Cerebellar nuclear complex (tissue), 1 donor: ENCODE measurements around the gene CA12.

Experiments
- DNase-seq, 2 experiments: peaks; one replicate each; lab custom pipeline; 2025; lab: John Stamatoyannopoulos, UW

Gene CA12

DNA sequence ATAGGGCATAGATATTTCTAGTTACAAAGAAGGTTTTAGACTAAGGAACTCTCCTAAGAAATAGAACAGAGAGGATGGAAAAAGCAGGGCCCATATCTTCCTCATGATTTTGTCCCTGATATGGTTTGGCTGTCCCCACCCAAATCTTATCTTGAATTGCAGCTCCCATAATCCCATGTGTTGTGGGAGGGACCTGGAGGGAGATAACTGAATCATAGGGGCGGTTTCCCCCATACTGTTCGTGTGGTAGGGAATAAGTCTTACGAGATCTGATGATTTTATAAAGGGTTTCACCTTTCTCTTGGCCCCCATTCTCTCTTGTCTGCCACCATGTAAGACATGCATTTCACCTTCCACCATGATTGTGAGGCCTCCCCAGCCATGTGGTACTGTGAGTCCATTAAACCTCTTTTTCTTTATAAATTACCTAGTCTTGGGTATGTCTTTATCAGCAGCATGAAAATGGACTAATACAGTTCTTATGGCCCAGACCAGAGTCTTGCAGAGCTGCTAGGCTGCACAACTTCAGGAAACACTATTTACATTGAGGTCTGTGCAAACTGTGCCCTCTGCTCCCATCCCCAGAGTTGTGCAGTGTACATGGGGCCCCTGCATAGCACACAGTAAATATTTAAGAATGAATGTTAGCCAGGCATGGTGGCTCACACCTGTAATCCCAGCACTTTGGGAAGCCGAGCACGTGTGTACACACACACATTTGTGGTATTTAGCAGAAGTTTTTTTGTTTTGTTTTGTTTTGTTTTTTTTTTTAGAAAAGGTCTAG lies 20.3 kb upstream of the CA12 start:
- no peak for DNase-seq

DNA sequence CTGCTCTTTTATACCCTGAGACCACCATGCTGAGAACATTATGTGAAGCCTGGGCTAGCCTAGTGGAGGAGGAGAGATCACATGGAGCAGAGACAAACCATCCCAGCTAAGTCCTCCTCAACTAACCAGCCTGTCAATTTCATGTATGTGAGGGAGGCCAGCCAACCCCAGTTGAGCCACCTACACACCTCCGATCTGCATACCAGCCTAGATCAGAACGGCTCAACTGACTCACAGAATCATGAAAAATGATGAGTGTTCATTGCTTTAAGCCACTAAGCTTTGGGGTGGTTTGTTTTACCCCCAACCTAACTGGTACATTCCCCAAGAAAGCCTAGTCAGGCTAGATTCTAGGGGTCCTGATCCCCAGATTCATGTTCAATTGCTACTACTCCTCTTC lies 19.4 kb upstream of the CA12 start:
- DNase-seq = no peak

DNA sequence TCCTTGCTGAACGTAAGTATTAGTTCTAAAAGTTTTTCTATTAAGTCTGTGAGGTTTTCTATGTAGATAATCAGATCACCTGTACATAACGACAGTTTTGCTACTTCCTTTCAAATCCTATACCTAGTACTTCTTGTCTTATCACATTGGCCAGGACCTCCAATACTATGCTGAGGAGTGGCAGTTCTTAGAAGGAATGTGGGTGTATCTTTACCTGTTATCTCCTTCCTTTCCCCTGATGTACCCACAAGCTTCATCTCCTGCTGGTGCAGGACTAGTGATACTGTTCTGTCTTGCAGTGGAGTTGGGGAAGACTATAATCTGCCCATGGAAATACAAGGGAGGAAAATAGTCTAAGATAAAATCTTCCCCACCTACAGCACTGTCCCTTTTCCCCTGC lies 16.8 kb upstream of the CA12 start:
- DNase-seq = no peak

DNA sequence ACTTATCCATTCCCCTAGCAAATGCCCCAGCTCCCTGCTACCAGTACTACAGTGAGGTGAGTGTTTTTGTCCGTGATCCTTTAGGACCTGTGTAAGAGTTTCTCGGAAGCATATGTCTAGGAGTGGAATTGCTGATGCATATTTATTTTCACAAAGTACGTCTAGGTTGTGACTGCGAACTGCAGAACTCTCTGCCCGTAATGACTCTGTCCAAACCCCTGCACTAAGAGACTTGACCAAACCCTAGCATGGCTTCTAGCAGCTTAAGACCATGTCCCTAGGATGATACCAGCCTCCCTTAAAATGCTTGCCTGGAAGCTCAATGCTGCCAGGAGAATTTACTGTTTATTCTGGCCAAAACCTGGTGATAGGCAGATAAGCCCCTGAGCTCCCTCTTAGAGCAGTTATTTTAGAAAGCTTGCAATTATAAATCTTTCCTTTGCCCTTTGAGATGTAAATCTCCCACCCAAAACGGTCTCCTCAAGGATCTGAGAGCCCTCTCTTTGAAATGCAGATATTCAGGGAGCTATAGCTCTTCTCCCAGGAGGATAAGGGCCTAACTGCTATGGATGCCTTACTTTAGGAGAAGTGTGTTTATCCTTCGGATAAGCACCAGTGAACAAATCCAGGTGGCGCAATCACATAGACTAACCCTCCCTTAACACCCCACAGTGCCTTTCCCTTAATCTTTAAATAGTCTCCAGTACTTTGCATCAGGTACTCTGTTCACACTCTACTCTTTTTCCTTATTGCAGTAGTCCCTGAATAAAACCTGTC lies 14.7 kb upstream of the CA12 start:
- no peak for DNase-seq

DNA sequence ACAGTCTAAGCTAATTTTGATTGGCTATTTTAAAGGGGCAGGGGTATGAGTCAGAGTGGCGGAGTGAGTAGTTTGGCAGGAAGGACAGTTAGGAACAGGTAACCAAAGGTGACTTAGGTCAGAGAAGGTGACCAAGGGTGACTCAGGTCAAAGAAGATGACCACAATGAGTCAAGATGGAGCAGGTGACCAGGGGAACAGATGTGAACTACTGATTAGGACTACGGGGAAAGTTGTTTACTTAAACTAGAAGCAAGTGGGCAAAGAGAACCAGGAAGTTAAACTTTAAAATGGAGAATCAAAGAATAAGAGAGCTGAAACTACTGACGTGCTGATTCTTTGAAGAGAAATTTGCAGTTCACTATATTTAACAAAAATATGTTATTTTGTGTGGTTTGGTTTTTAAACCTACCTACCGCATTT lies 14.1 kb upstream of the CA12 start:
- DNase-seq = no peak

DNA sequence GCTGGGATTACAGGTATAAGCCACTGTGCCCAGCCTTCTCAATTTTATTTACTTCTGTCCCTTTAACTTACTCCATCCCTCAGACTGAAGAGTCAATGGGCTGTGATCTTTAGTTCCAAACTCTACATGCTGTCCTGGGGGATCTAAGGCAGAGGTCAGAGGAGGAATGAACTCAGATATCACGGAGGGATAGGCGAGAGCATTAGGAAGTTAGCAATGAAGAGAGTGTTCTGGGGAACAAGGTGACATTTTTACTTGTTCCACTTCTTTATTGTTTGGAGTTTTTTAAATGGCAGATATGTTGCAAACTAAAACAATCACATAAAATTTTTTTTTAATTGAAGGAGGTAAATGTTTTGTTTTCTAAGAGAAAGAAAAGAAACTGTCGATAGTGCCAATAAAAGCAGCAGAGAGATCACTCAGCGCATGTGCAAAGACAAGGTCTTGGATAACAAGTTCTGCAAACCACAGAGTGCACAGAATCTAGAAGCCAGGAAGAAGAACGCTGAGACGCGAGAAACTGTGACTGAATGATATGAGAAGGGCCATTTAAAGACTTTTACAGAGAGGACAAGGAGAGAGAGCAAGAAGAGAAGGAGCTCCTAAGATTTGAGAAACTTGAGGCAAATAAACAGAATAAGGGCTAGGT lies 10.8 kb upstream of the CA12 start:
- no peak for DNase-seq

DNA sequence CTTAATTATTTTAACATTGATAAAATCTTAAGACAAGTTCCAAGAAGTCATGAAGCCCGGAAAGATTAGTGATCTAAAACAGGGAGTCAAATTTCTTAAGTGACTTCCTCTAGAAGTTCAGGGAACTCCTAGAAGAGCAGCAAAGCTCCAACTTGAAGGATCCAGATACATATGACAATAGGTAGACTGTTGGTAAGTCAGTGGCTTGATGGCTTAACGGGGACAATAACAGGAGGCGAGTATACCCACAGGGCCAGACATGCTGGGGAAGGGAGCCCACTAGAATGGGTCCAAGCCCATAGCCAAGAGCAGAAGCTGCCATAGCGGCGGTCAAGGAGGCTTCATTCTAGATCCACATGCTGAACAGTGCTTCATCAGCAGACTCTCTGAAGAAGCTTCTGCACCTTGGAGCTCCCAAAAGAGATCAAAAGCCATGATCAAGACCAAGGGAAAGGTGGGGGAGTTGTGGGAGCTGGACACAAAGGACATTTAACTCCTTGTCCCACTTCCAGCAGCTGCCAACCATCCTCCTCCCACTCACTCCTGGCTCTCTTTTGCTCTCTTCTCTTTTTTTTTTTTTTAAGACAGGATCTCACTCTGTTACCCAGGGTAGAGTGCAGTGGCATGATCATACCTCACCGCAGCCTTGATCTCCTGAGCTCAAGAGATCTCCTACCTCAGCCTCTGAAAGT lies 10.2 kb upstream of the CA12 start:
- no peak for DNase-seq

DNA sequence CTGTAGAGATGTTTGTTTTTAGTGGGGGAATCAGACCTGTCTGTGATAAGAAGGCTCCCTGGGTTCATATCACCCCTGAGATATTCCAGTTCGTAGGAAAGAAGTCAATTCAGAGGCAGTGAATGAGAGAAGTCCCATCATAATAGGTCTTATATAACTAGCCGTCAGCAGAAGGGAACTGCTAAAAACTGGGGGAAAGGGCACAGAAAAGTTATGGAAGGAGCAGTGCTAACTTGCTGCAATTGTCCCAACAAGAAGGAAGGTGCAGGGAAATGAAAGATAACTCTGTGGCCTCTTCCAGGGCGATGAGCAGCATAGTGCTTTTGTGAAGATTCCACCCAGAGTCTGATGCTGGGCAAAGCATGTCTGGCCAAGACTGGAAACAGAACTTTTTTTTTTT lies 9.0 kb upstream of the CA12 start:
- DNase-seq = no peak

DNA sequence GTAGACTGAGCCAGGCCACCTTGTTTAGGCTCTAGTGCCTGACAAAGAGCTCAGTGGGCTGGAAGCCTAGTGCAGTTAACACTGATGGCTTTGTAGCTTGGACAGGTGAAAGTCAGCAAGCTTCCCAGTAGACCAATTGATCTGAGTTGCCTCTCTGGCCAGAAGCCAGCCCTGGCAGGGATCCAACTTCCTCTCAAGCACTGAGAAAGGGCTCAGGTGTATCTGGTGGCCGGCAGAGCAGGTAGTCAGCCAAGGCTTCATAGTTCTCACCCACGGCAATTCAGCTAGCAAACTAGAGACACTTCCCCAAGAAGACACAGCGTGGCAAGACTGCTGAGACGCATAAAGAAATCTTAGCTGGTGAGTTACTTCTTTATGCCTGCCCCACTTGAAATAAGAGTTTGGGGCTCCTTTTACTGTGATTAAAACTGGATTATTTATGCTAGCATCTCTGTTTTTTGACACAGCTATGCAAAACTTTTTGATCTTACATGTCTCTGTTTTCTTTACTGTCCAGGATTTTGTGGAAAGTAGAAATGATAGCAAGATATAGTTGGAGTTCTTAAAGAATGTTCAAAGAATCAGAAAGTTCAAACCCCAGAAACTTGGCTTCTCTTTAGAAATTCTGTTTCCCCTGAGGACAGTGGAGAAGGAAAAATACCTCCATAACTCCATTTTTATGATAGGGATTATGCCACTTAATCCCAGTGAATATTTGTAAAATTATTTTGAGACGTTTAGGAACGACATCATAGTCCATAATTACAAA lies 8.4 kb upstream of the CA12 start:
- no peak for DNase-seq

DNA sequence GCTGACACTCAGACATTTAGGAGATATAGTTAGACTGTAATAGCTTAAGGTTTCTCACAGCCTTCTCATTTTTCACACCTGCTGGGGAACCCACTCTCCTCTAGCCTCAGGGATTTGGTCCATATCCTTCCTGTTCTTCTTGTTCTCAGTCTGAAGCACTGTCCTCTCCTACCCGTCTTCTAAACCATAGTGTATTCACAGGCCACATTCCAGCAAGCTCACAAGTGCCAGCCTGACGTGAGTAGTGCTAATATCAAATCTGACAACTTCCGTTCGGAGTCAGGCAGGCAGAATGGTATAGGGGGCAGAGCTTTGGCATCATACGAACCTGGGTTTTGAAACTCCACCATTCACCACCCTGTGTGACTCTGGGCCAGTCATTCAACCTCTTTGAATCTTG lies 6.9 kb upstream of the CA12 start:
- no peak for DNase-seq

DNA sequence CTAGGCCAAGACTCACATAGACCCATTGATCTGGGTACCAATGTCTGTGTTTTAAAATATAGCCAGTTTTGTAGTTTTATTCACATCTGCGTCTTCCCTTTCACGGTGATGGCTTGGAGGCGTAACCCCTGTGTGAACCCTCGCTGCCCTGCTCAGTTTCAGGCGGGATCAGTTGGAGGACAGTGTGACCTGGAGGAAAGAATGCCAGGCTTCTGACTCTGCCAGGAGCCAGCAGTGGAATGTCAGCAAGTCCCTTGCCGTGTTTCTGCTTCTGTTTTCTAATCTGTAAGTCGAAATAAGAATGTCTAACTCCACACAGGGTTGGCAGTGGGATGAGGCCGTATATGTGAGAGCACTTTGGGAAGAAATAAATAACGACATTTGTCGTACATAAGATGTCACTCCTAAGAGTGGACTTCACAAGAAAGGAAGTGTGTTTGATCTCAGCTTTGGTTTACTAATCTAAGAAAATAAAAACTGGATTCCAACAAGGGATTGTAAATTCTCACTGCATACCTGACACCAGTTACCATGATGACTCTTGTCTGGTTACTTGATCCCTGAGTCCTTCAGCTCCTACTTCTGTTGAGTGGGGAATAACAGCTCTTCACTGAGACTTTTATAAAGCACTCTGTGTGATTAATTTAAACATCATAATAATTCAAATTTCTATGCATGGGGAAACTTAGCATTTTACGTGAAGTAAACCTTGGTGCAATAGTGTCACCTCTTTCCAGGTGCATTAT lies 6.3 kb upstream of the CA12 start:
- DNase-seq = no peak

DNA sequence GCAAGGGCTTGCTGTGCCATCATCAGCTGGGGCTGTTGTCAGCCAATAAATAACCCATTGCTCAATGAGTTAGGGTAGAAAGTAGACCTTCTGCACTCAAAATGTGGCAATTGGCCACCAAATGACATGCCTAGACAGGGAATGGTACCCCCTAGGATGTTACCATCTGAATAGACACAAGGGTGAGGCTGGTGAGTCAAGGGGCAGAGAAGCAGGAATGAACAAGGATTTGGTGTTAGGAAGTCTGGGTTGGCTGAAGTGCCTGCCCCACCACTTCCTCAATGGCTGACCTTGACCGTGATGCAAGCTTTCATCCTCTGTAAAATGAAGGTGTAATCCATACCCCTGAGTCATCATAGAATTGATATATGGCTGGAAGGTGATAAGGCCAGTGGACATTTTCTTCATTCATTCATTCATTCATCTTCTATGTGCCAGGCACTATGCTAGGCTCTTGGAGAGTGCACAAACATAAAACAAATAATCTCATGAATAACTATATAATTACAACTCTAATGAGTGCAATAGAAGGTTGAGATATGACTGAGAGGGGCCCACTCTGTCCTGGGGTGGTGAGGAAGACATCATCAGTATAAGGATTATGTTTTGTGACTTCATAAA lies 4.4 kb upstream of the CA12 start:
- no peak for DNase-seq

DNA sequence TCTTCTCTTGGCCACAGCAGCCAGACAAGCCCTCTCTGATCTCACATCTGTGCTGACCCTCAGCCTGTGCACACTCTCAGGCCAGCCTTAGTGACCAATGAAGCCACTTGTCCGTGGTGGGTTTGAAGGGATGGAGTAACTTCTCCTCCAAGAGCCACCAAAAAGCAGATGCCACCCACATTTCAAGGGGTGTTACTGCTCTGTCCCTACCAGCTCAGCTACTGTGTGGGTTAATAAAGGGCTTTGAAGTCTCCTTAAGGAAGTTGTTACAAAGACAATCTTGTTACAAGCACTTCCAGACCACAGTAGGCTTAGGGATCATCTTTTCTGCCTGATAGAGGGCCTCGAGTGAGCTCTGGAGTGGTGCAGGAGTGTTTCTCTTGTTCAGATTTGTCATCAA lies 3.3 kb upstream of the CA12 start:
- DNase-seq = no peak

DNA sequence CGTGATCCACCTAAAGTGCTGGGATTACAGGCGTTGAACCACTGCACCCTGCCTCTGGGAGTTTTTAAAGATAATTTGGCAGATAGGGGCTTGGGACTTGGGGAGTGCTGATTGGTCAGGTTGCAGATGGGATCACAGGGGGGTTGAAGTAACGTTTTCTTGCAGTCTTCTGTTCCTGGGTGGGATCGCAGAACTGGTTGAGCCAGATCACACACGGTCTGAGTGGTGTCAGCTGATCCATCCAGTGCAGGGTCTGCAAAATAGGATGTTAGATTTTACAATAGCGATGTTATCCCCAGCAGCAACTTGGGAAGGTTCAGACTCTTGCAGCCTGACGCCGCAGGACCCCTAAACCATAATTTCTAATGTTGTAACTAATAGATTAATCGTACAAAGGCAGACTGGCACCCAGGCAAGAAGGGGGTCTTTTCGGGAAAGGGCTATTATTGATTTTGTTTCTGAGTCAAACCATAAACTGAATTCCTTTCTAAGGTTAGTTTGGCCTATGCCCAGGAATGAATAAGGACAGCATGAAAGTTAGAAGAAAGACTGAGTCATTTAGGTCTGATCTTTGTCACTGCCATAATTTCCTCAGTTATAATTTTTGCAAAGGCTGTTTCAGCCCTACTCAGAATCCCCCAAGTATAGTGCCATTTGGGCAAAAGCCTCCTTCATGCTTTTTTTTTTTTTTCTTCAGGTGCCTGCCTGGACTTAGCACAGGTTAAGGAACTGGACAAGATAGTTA lies 1.5 kb upstream of the CA12 start:
- DNase-seq = no peak

DNA sequence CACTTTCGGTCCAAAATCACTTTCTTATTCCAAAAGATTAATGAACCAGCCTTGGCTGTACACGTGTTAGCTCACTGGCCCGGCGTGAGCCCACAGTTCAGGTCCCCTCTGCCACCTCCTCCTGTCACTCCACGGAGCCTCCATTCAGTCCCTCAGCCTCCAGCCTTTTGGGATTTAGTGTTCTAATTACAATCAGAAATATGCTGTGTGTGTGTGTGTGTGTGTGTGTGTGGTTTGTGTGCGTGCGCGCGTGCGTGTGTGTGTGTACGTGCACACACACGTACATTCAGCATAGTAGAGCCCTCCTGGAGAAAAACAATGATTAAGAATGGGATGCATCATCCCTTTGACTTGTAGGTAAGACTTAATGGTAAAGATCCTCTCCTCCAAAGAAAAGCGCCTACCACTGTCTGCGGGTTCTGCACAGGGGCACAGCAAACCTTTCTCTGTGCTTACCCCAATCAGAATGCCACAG lies 801 bp downstream of the CA12 start:
- no peak for DNase-seq

DNA sequence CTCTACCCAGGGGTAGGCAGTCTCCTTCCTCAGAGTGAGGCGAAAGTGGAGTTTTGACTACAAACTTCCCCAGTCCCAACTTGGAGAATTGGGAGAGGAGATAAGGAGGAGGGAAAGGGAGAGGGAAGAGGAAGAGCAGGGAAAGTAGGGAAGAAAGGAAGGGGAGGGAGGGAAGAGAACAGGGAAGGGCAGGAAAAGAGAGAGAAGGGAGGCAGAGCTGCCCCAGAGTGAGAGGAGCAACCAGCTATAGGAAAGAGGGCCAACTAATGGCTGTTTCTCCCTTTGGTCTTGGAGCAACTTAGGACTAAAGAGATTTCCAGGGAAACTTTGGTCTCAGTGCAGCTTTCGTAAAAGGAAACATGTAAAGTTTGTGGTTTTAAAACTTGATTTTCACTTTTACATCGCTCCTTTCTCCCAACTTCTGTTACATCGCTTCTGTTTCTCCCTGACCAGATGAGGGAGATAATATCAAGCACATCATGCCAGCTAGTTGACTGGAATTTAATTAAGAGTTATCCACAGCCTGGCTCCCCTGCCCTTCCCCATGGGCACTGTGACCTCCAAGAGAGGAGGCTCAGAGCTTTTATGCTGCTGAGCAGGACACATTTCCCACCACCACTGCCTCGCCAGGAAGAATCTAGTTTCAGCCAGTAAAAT lies 1.4 kb downstream of the CA12 start:
- no peak for DNase-seq

DNA sequence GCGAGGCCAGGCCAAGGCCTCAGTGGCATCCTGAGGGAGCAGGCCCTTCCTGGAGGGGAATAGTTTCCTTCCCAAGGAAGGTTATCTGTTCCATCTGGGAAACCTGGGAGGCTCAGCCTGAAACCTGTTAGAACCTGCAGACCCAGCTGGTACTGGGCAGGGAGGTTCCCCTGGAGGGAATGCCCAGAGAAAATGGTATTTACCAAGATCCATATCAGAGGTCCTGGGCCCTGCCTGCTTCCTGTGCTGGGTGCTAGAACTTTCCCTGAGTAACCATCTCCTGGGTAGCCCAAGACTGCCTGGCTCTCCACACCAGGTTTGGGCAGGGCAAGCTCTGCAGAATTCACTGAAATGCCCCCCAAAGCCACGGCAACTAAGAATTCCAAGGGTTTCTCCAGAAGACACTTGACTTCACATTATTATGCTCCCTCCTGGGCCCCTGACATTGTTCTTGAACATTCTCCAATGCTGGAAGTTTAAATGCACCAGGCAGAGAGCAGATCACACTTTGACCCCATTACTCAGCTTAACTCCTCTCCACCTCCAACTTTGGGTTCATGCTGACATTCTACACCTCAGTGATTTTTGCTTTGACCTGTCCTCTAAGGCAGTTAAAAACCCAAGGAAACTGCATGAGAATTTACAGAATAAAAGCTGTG lies 2.0 kb downstream of the CA12 start:
- no peak for DNase-seq

DNA sequence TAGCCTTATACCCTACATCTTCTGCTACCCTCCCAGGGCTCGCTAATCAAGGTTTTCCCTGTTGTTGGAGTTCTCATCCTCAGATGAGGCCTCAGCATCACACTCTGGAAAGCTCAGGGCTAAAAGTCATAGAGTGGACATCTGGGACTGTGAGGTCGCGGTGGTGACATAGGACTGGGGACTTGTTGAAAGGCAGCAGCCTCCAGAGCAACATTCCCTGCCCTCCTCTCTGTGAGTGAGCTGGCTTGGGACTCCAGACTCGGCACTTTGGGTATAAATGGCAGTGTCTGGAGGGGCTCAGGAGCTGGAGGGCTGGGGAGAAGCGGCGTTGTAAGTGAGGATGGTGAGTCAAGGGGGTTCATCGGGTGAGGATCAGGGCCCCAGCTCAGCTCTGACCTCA lies 2.7 kb downstream of the CA12 start:
- no peak for DNase-seq
